ENCODE data around the gene TXNDC12. TPM values are rescaled to one million over a fixed set of nuclear protein-coding genes. Genes with fewer than 3 reads are reported as not detected.

Gene TXNDC12
- polyA plus RNA-seq, 1 donor from 2014 or later: 42.3 TPM

DNA sequence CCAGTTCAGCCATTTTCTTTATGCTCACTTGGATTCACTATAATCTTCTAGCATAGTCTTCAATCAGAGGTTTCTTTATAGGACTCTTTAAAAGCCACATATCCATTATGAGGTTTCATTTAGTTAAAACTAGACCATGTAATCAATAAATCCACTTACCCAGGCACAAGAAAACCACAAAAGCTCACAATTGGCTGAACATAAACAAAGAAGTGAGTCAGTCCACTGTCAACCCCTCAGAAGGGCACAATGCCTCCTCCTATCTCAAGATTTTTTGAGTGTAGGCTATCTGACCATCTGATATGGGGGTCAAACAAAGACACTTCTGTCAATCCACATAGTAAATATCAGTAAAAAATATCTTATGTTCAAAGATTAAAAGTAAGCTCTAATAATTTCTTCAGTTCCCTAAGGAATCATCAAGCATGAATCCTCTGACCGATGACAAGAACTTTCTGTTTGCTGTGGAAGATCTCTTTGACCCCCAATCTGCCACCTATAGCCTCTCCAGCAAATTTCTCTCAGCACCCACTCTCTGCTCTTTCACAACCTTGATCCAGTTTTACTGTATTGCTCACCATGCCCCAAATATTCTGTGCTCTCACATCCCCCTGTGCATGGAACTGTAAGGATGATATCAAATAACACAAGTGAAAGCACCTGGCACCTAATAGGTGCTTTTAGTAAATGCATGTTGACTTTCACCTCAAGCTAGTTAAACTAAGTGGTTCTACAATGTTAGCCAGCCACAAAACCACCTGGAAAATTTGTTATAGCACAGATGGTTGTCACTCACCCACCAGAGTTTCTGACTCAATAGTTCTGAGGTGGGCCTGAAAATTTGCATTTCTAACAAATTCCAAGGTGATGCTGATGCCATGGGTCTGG, 81.2 kb downstream of the TXNDC12 start:
- Histone ChIP-seq H4K20me1 (ENCODE audit: insufficient read depth) (no peaks in the 10 kb centered on the region), H3K27ac (ENCODE audit: low read length) (no peak overlapping the region), H3K27me3 (ENCODE audit: insufficient read depth, low read depth, low read length) (no peaks in the 10 kb centered on the region), H3K36me3 (ENCODE audit: insufficient read depth, low read length) (no peaks in the 10 kb centered on the region), H3K9ac (ENCODE audit: low read length) (no peak overlapping the region), H2AFZ (ENCODE audit: low read depth, low read length) (no peak overlapping the region), H3K4me2 (ENCODE audit: low read length) (no peak overlapping the region), H3F3A (ENCODE audit: insufficient read depth, low read length, poor library complexity, severe bottlenecking) (no peaks in the 10 kb centered on the region), H3K9me2 (ENCODE audit: insufficient read depth, low read length) (no peaks in the 10 kb centered on the region), H3K79me2 (replicated peaks; ENCODE audit: insufficient read depth, low read length) (no peaks in the 10 kb centered on the region), H3K4me3 (ENCODE audit: low read length) (no peak overlapping the region), H3K9me3 (ENCODE audit: low read length) (no peaks in the 10 kb centered on the region)
- TF ChIP-seq TAF1 (IDR thresholded peaks at IDR 0.05; ENCODE audit: low read depth): no peak
- TF ChIP-seq, protein P1, sequence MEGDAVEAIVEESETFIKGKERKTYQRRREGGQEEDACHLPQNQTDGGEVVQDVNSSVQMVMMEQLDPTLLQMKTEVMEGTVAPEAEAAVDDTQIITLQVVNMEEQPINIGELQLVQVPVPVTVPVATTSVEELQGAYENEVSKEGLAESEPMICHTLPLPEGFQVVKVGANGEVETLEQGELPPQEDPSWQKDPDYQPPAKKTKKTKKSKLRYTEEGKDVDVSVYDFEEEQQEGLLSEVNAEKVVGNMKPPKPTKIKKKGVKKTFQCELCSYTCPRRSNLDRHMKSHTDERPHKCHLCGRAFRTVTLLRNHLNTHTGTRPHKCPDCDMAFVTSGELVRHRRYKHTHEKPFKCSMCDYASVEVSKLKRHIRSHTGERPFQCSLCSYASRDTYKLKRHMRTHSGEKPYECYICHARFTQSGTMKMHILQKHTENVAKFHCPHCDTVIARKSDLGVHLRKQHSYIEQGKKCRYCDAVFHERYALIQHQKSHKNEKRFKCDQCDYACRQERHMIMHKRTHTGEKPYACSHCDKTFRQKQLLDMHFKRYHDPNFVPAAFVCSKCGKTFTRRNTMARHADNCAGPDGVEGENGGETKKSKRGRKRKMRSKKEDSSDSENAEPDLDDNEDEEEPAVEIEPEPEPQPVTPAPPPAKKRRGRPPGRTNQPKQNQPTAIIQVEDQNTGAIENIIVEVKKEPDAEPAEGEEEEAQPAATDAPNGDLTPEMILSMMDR (IDR thresholded peaks at IDR 0.05; ENCODE audit: poor library complexity, severe bottlenecking): no peak
- no peak for TF ChIP-seq EZH2 (IDR thresholded peaks at IDR 0.05; ENCODE audit: borderline replicate concordance, insufficient read depth, low read length, poor library complexity, severe bottlenecking)
- TF ChIP-seq MXI1 (conservative IDR thresholded peaks at IDR 0.05; ENCODE audit: poor library complexity, severe bottlenecking): no peak
- TF ChIP-seq, protein P2, sequence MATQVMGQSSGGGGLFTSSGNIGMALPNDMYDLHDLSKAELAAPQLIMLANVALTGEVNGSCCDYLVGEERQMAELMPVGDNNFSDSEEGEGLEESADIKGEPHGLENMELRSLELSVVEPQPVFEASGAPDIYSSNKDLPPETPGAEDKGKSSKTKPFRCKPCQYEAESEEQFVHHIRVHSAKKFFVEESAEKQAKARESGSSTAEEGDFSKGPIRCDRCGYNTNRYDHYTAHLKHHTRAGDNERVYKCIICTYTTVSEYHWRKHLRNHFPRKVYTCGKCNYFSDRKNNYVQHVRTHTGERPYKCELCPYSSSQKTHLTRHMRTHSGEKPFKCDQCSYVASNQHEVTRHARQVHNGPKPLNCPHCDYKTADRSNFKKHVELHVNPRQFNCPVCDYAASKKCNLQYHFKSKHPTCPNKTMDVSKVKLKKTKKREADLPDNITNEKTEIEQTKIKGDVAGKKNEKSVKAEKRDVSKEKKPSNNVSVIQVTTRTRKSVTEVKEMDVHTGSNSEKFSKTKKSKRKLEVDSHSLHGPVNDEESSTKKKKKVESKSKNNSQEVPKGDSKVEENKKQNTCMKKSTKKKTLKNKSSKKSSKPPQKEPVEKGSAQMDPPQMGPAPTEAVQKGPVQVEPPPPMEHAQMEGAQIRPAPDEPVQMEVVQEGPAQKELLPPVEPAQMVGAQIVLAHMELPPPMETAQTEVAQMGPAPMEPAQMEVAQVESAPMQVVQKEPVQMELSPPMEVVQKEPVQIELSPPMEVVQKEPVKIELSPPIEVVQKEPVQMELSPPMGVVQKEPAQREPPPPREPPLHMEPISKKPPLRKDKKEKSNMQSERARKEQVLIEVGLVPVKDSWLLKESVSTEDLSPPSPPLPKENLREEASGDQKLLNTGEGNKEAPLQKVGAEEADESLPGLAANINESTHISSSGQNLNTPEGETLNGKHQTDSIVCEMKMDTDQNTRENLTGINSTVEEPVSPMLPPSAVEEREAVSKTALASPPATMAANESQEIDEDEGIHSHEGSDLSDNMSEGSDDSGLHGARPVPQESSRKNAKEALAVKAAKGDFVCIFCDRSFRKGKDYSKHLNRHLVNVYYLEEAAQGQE (IDR thresholded peaks at IDR 0.05; ENCODE audit: borderline replicate concordance): no peak
- no peak for TF ChIP-seq POLR2AphosphoS5 (IDR thresholded peaks at IDR 0.05)
- TF ChIP-seq SMC3 (conservative IDR thresholded peaks at IDR 0.05; ENCODE audit: poor library complexity): no peak
- TF ChIP-seq EP300 (conservative IDR thresholded peaks at IDR 0.05; ENCODE audit: poor library complexity, severe bottlenecking): no peak
- no peak for TF ChIP-seq RAD21 (conservative IDR thresholded peaks at IDR 0.05)

Small RNAs within 50 kb of the gene (small RNA-seq; reads per million reads assigned to genes)
- 0 reads per million in 3 experiments for gene RN7SL290P
- gene RNA5SP48: 0.10 to 0.24 (median 0.23) reads per million in 3 experiments

Other genes with a start within 250 kb of the TXNDC12 start
- 103 and 114 TPM in 2 replicates for gene NRDC, start 176.5 kb downstream of the TXNDC12 start, polyA plus RNA-seq
- gene RAB3B, start 64.5 kb downstream of the TXNDC12 start, polyA plus RNA-seq: 15.0 and 17.8 TPM in 2 replicates
- 14.0 and 18.2 TPM in 2 replicates for gene KTI12, start 21.4 kb downstream of the TXNDC12 start, polyA plus RNA-seq
- gene BTF3L4, start 1.1 kb upstream of the TXNDC12 start, polyA plus RNA-seq: 321 and 355 TPM in 2 replicates
- gene ZFYVE9, start 86.9 kb upstream of the TXNDC12 start, polyA plus RNA-seq: 18.1 and 21.6 TPM in 2 replicates

Data from neural cell (in vitro differentiated cells).